Activated naive CD8-positive, alpha-beta T cell (primary cell): ENCODE data around the gene ATG9B.

Experiments used
- H3K27ac Mint-ChIP-seq: one replicate; pipeline ENCODE4 v1.8.0; 2021; ENCODE audit warnings: mixed read lengths
- H3K27me3 Mint-ChIP-seq: one replicate; pipeline ENCODE4 v1.8.0; 2021; ENCODE audit warnings: mixed read lengths
- H3K36me3 Mint-ChIP-seq: one replicate; pipeline ENCODE4 v1.8.0; 2021; ENCODE audit warnings: mixed read lengths
- H3K4me1 Mint-ChIP-seq: one replicate; pipeline ENCODE4 v1.8.0; 2021; ENCODE audit warnings: low read depth, mixed read lengths
- H3K4me3 Mint-ChIP-seq: one replicate; pipeline ENCODE4 v1.8.0; 2021; ENCODE audit warnings: mild to moderate bottlenecking, mixed read lengths
- H3K9me3 Mint-ChIP-seq: one replicate; pipeline ENCODE4 v1.8.0; 2021; ENCODE audit warnings: low read depth, mixed read lengths

ATG9B gene

GRCh38 chr7:150994838-150995510, 29.3 kb downstream of the ATG9B start:
- Mint-ChIP-seq H3K9me3 (peaks cover 13% of the 10 kb centered on the region), H3K27ac (no peak overlapping the region), H3K36me3 (peaks cover 10% of the 10 kb centered on the region), H3K27me3 (no peaks in the 10 kb centered on the region), H3K4me3 (peak overlapping the region; percentile 20), H3K4me1 (peaks cover 40% of the 10 kb centered on the region)

DNA sequence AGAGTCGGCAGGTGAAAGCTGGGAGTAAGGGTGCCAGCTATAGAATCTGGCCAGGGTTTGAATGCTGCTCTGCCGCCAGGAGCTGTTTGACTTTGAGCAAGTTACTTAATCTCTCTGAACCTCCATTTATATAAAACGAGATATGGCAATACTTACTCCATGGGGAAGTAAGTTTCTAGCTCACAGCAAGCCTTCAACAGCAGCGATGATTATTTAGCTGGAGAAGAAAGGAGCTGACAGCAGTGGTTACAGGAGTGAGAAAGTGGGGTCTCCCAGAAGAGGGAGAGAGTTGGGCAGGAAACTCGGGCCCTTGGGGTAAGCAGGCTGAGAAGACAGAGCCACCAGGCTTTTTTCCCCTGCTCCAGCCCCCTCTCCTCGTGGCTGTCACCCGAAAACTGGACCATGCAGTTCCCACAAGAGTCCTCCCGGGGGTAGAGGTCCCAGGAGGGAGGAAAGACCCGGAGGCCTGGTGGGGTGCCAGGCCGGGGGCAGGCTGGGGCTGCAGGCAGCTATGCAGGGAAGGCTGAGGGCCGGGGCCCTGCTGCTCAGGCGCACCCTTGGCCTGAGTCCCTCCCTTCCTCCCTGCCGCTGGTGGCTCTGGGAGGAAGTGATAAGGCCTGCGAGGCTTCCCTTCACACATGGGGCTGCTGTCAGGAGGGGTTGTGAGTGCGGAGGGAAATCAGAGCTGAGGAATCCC, 30.0 kb downstream of the ATG9B start:
- Mint-ChIP-seq H3K9me3 (peaks cover 15% of the 10 kb centered on the region), H3K36me3 (peaks cover 10% of the 10 kb centered on the region), H3K4me1 (peaks cover 40% of the 10 kb centered on the region), H3K27ac (no peak overlapping the region), H3K27me3 (no peaks in the 10 kb centered on the region), H3K4me3 (peak overlapping the region; percentile 20)

DNA sequence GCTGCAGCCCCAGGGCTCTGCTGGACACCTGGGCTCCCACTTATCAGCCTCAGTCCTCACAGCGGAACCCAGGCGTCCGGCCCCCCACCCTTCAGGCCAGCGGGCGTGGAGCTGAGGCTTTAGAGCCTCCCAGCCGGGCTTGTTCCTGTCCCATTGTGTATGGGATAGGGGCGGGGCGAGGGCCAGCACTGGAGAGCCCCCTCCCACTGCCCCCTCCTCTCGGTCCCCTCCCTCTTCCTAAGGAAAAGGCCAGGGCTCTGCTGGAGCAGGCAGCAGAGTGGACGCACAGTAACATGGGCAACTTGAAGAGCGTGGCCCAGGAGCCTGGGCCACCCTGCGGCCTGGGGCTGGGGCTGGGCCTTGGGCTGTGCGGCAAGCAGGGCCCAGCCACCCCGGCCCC, 30.8 kb downstream of the ATG9B start:
- Mint-ChIP-seq H3K4me3 (no peak overlapping the region), H3K27me3 (no peaks in the 10 kb centered on the region), H3K36me3 (peaks cover 10% of the 10 kb centered on the region), H3K9me3 (peaks cover 15% of the 10 kb centered on the region), H3K4me1 (peaks cover 40% of the 10 kb centered on the region), H3K27ac (no peak overlapping the region)

DNA sequence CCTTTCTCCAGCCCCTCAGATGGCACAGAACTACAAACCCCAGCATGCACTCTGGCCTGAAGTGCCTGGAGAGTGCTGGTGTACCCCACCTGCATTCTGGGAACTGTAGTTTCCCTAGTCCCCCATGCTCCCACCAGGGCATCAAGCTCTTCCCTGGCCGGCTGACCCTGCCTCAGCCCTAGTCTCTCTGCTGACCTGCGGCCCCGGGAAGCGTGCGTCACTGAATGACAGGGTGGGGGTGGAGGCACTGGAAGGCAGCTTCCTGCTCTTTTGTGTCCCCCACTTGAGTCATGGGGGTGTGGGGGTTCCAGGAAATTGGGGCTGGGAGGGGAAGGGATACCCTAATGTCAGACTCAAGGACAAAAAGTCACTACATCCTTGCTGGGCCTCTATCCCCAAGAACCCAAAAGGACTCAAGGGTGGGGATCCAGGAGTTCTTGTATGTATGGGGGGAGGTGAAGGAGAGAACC, 31.4 kb downstream of the ATG9B start:
- peaks cover 10% of the 10 kb centered on the region for H3K36me3 Mint-ChIP-seq
- no peak overlapping the region for H3K27ac Mint-ChIP-seq
- no peaks in the 10 kb centered on the region for H3K27me3 Mint-ChIP-seq
- no peak overlapping the region for H3K4me3 Mint-ChIP-seq
- H3K4me1 Mint-ChIP-seq, result peaks cover 40% of the 10 kb centered on the region
- peaks cover 15% of the 10 kb centered on the region for H3K9me3 Mint-ChIP-seq

DNA sequence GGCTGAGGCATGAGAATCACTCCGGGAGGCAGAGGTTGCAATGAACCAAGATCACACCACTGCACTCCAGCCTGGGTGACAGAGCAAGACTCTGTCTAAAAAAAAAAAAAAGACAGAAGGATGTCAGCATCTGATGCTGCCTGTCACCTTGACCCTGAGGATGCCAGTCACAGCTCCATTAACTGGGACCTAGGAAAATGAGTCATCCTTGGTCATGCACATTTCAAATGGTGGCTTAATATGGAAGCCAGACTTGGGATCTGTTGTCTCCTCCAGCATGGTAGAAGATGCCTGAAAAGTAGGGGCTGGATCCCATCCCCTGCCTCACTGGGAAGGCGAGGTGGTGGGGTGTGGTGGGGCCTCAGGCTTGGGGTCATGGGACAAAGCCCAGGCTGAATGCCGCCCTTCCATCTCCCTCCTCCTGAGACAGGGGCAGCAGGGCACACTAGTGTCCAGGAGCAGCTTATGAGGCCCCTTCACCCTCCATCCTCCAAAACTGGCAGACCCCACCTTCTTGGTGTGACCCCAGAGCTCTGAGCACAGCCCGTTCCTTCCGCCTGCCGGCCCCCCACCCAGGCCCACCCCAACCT, 32.1 kb downstream of the ATG9B start:
- Mint-ChIP-seq H3K9me3 (peaks cover 15% of the 10 kb centered on the region), H3K4me3 (no peak overlapping the region), H3K27me3 (no peaks in the 10 kb centered on the region), H3K36me3 (peaks cover 10% of the 10 kb centered on the region), H3K4me1 (peaks cover 36% of the 10 kb centered on the region), H3K27ac (no peak overlapping the region)

DNA sequence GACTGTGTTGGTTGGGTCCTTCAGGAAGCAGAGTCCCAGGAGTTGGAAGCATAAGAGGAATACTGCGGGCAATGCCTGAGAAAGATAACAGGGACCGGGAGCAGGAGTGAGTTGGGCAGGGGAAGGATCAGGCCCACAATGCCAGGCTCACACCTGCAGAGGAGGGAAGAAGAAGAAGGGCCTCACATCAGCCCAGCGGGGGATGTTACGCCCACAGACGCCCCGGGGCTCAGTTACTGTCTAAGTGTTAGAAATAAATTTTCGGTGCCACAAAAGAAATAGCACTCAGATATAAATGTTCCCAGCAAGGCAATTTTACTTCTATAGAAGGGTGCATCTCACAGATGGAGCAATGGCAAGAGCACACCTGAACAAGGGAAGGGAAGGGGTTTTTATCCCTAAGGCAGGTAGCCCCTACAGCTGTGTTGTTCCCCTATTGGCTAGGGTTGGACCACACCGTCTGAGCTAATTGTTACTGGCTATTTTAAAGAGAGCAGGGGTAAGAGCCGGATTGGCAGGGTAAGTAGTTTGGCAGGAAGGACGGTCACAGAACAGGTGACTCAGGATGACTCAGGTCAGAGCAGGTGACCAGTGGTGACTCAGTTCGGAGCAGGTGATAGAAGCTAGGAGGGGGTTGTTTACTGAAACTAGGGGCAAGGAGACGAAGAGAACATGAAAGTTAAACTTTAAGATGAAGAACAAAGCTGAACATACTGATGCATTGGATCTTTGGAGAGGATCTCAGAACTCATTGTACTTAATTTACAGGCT, 33.7 kb downstream of the ATG9B start, which contains the start of gene NOS3:
Gene NOS3 (plus strand): TSS at position 602 of the 771 bp plus-strand sequence. CDS start 2,787 bp downstream, outside the sequence.
- Mint-ChIP-seq H3K4me3 (no peak within 1 kb of the TSS), H3K36me3 (peaks cover 10% of the 10 kb centered on the region)

DNA sequence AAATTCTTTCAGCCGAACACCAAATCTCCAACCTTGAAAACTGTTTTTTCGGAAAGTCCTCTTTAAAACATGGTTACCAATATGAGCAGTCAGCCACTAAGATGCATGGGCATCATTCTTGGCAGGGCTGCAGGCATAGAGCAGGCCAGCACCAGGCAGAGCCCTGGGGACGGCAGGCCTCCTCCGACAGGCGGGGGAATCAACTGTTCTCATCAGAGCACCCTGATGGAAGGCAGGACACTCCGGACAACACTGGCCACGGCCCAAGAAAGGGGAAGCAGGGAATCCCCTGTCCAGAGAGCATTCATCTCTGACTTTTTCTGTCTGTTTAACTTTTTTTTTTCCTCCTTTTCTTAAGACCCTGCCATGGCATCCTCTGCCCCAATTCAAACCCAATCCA, 34.8 kb downstream of the ATG9B start:
- Mint-ChIP-seq H3K27ac (no peak overlapping the region), H3K36me3 (peaks cover 10% of the 10 kb centered on the region), H3K27me3 (no peaks in the 10 kb centered on the region), H3K4me3 (no peak overlapping the region), H3K4me1 (peaks cover 35% of the 10 kb centered on the region), H3K9me3 (peaks cover 15% of the 10 kb centered on the region)

More for the DNA sequence above, 33.7 kb downstream of the ATG9B start, which contains the start of gene NOS3:
- Mint-ChIP-seq H3K27ac (no peak within 1 kb of the TSS), H3K4me1 (peaks cover 39% of the 10 kb centered on the region), H3K9me3 (peaks cover 15% of the 10 kb centered on the region), H3K27me3 (no peaks in the 10 kb centered on the region)

GRCh38 chr7:150988230-150989226, 35.8 kb downstream of the ATG9B start:
- Mint-ChIP-seq H3K4me3 (peak overlapping the region; percentile 49), H3K27ac (no peak overlapping the region), H3K36me3 (peaks cover 10% of the 10 kb centered on the region), H3K4me1 (peaks cover 30% of the 10 kb centered on the region), H3K9me3 (peaks cover 15% of the 10 kb centered on the region), H3K27me3 (peaks cover 1% of the 10 kb centered on the region)

DNA sequence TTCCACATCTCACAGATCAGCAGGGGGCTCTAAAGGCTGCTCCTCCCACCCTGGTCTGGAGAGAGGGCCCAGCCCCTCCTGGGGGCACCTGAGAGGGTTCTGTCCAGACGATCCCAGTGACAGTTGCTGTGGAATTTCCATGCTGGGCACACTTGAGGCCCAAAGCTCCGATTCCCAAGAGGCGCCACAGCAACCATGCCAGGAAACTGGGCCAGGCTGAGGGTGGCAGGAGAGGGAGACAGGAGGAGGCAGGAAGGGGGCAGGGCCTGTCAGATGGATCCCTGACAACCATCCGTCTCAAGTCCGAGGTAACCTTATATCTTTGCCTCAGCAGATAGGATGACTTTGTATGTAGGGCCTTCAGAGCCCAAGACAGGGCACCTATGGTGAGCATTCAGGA, 37.7 kb downstream of the ATG9B start:
- no peak overlapping the region for H3K4me3 Mint-ChIP-seq
- peaks cover 9% of the 10 kb centered on the region for H3K27me3 Mint-ChIP-seq
- no peak overlapping the region for H3K27ac Mint-ChIP-seq
- H3K4me1 Mint-ChIP-seq, result peaks cover 26% of the 10 kb centered on the region
- peaks cover 10% of the 10 kb centered on the region for H3K36me3 Mint-ChIP-seq
- H3K9me3 Mint-ChIP-seq, result peaks cover 15% of the 10 kb centered on the region

DNA sequence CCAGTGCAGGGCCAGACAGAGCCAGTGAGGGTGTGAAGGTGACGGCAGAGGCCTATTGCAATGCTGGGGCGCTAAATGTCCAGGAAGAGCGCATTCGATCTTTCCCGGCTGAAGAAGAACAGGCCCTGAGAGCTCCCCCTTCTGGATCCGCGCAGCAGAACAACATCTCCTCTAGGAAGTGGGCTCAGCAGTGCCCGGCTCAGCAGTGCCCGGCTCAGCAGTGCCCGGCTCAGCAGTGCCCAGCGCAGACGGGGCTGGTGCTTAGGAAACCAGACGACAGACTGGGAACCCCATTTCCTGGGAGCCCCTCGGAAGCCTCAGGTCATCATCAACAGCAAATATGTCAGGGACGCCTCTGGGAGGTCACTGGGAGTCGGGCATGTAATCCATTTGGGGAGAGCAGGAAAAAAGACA, 38.2 kb downstream of the ATG9B start:
- Mint-ChIP-seq H3K36me3 (peaks cover 9% of the 10 kb centered on the region), H3K4me1 (peaks cover 26% of the 10 kb centered on the region), H3K4me3 (no peak overlapping the region), H3K27ac (peak overlapping the region; percentile 12), H3K9me3 (peaks cover 14% of the 10 kb centered on the region), H3K27me3 (peaks cover 9% of the 10 kb centered on the region)

- H3K27me3 Mint-ChIP-seq, result peaks cover 9% of the 10 kb centered on the region
- H3K9me3 Mint-ChIP-seq, result no peaks in the 10 kb centered on the region
- no peak overlapping the region for H3K4me3 Mint-ChIP-seq
- H3K36me3 Mint-ChIP-seq, result no peaks in the 10 kb centered on the region
- no peak overlapping the region for H3K27ac Mint-ChIP-seq
- H3K4me1 Mint-ChIP-seq, result peaks cover 18% of the 10 kb centered on the region
Measured at GRCh38 chr7:150983893-150984368, 40.4 kb downstream of the ATG9B start.

DNA sequence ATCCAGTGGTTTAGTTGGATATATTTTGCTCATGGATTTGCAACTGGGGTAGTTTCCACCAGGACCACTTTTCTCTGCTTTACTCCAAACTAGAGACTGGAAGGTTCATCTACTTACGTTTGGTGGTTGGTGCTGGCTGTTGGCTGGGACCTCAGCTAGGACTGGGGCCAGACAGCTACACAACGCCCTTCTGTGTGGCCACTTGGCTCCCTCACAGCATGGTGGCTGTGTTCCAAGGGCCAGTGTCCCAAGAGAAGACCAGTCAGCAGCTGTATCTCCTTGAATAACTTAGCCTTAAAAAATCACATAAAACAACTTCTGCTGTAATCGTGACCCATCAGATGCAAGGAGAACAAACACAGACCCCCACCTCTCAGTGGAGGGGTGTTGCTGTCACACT, 41.9 kb downstream of the ATG9B start:
- Mint-ChIP-seq H3K4me3 (no peak overlapping the region), H3K9me3 (no peaks in the 10 kb centered on the region), H3K36me3 (no peaks in the 10 kb centered on the region), H3K27me3 (peaks cover 10% of the 10 kb centered on the region), H3K27ac (no peak overlapping the region), H3K4me1 (peaks cover 10% of the 10 kb centered on the region)

GRCh38 chr7:150981644-150982043, 42.6 kb downstream of the ATG9B start:
- Mint-ChIP-seq H3K4me1 (peaks cover 17% of the 10 kb centered on the region), H3K27ac (no peak overlapping the region), H3K4me3 (no peak overlapping the region), H3K27me3 (peaks cover 15% of the 10 kb centered on the region), H3K9me3 (no peaks in the 10 kb centered on the region), H3K36me3 (no peaks in the 10 kb centered on the region)
